SH-SY5Y (cell line): ENCODE measurements around the gene SWAP70.

Source experiments
- GATA2 ChIP-seq: IDR thresholded peaks from 2 replicates; pipeline ENCODE4 v1.6.1; 2011; ENCODE audit warnings: mild to moderate bottlenecking, low read depth, low read length
- GATA3 ChIP-seq: IDR thresholded peaks from 2 replicates; pipeline ENCODE4 v1.6.1; 2011; ENCODE audit warnings: low read depth, mild to moderate bottlenecking, low read length, moderate library complexity

SWAP70 gene

DNA sequence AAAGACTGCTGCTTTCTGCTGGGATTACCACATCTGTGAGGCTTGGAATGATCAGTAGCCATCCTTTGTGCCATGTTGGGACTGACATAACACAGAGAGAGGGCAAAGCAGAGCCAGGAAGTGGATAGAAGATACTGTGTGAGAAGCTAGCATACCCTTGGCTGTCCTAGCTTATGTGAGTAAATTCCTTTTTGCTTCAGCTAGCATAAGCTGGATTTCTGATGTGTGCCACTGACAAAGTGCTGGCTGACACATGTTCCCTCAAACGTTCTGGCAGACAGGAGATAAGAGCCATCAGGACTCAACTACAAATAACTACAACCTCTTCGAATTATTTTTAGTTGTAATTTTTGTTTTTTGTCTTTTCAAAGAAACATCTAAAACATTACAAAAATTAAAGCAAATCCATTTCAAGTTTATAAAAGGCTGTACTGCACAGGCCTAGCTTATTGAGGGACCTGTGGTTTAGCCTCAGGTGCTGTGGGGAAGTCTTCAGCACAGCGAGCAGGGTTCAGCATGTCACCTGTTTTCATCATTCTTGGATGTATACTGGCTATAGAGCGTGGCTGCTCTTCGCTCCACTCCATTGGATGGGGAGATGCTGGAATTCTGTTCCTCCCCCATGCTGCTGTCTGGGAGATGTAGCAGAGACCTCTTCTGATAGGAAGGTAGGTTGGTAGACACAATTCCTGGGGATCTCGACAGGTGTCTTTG, 120.9 kb downstream of the SWAP70 start:
- TF ChIP-seq GATA2 (no peak), GATA3 (no peak)

GRCh38 chr11:9787260-9787659, 123.4 kb downstream of the SWAP70 start:
- TF ChIP-seq GATA3 = no peak
- TF ChIP-seq GATA2 = no peak

- no peak for TF ChIP-seq GATA3
- TF ChIP-seq GATA2 = no peak
Observed at GRCh38 chr11:9787981-9788521, 124.2 kb downstream of the SWAP70 start.

GRCh38 chr11:9789910-9790309, 126.0 kb downstream of the SWAP70 start:
- no peak for TF ChIP-seq GATA3
- no peak for TF ChIP-seq GATA2

- TF ChIP-seq GATA3 (no peak), GATA2 (no peak)
Observed at GRCh38 chr11:9790703-9791102, 126.8 kb downstream of the SWAP70 start.

DNA sequence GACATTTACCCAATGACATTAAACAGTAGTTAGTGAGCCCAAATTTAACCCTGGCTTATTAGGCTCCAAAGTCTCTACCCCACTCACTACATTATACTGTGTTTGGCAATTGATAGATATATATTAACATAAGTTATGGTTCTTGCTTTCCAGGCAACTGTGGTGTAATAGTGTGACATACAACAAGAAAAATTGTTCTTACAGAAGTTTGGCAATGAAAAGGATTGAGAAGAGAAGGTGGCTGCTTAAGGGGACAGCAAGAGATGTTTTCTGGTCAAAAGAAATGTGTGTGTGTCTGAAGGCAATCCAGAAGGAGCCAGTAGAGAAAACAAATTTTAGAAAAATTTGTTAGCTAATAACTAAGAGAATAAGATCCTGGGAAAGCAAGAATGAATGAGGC, 132.4 kb downstream of the SWAP70 start:
- TF ChIP-seq GATA2 (no peak), GATA3 (no peak)

GRCh38 chr11:9796854-9797253, 133.0 kb downstream of the SWAP70 start:
- TF ChIP-seq GATA2 = no peak
- no peak for TF ChIP-seq GATA3

- TF ChIP-seq GATA2 = no peak
- TF ChIP-seq GATA3 = no peak
Observed at GRCh38 chr11:9797300-9797699, 133.4 kb downstream of the SWAP70 start.

DNA sequence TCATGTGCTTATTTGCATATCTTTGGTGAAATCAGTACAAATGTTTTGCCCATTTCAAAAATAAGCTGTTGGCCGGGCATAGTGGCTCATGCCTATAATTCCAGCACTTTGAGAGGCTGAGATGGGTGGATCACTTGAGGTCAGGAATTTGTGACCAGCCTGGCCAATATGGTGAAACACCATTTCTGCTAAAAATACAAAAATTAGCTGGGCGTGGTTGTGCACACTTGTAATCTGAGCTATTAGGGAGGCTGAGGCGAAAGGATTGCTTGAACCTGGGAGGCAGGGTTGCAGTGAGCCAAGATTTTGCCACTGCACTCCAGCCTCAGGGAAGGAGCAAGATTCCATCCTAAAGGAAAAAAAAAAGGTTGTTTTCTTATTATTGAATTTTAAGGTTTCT, 136.0 kb downstream of the SWAP70 start:
- TF ChIP-seq GATA2 (no peak), GATA3 (no peak)

DNA sequence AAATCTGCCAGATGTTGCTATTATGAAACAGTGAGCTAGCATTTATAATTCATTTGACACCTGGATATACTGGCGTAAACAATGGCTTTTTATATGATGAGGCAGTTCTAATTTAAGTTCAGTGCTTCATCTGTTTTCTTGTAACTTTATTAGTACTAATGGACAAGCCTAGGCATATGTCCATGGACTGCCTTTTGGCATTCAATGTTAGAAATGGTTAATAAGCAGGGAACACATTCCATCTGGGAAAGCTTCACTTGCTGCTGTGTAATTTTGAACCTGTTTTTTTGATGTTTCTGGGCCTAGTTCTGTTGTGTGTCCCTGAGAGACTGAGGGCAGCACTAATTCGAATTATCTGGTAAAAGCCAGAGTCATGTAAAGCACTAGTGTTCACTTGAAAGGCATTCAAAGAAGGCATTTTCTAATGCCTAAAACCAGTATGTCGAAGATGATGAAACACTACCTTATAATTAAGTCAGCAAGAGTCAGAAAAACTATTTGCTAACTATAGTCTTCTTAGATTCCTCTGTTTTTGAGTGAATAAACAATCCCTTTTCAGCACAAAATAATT, 138.5 kb downstream of the SWAP70 start:
- TF ChIP-seq GATA2 (no peak), GATA3 (no peak)
